Astrocyte of the cerebellum (primary cell): Measurements from ENCODE around the gene TEAD4.

Experiments used
- DNase-seq: peaks from one replicate; pipeline ENCODE4 v3.0.0-alpha.2; 2011; ENCODE audit warnings: low read depth
- H3K4me3 ChIP-seq: 2 replicates; pipeline ENCODE4 v1.5.1; 2011; ENCODE audit warnings: mild to moderate bottlenecking, low read depth, low read length, moderate library complexity
- in situ Hi-C: cut with HindIII; loops from 2 replicates; pipeline ENCODE4 v1.10.0; 2017; ENCODE audit warnings: low sequenced_read_pairs
- TF ChIP-seq, protein P1 (sequence below): IDR thresholded peaks from 2 replicates; pipeline ENCODE4 v1.5.1; 2012; ENCODE audit warnings: low read length, low read depth, moderate library complexity, mild to moderate bottlenecking; ENCODE audit errors: missing control alignments

The TEAD4 gene

DNA sequence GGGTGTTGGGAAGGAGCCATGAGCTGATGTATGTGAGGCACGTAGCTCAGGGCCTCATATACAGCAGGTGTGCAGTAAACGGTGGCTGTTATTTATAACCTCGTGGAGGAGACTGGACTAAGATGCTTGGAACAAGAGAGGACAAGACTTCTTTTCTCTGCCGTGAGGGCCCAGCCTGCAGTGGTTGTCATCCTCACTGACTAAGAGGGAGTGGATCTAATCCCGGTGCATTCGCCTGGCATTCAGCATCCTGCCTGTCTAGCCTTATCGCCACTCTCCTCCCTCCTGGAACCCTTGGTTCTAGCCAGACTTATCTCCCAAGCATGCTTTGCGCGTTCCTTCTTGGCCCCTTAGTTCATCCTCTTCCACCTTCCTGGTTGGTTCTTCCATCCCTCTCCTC is 121.9 kb downstream of the TEAD4 start:
- in situ Hi-C loops, result no loop called here
- TF ChIP-seq, protein P1, sequence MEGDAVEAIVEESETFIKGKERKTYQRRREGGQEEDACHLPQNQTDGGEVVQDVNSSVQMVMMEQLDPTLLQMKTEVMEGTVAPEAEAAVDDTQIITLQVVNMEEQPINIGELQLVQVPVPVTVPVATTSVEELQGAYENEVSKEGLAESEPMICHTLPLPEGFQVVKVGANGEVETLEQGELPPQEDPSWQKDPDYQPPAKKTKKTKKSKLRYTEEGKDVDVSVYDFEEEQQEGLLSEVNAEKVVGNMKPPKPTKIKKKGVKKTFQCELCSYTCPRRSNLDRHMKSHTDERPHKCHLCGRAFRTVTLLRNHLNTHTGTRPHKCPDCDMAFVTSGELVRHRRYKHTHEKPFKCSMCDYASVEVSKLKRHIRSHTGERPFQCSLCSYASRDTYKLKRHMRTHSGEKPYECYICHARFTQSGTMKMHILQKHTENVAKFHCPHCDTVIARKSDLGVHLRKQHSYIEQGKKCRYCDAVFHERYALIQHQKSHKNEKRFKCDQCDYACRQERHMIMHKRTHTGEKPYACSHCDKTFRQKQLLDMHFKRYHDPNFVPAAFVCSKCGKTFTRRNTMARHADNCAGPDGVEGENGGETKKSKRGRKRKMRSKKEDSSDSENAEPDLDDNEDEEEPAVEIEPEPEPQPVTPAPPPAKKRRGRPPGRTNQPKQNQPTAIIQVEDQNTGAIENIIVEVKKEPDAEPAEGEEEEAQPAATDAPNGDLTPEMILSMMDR, result no peak
- no peak overlapping the region for H3K4me3 ChIP-seq
- DNase-seq, result no peak

DNA sequence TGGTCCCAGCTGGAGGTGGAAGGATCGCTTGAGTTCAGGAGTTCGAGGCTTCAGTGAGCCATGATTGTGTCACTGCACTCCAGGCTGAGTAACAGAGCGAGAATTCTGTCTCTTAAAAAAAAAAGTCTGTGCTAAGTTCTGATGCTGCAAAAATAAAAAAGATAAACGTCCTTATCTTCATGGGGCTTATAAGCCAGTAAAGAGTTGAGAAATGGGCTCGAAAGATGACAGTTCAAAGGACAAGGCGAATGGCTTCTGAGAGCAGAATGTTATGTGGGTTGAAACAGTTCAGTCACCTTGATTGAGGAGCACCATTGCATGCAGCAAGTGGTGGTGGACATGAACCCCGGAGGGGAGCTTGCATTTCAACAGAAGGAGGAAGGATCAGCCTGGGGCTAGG is 122.7 kb downstream of the TEAD4 start:
- TF ChIP-seq, protein P1, result no peak
- in situ Hi-C loops, result no loop called here
- no peak overlapping the region for H3K4me3 ChIP-seq
- DNase-seq, result no peak

DNA sequence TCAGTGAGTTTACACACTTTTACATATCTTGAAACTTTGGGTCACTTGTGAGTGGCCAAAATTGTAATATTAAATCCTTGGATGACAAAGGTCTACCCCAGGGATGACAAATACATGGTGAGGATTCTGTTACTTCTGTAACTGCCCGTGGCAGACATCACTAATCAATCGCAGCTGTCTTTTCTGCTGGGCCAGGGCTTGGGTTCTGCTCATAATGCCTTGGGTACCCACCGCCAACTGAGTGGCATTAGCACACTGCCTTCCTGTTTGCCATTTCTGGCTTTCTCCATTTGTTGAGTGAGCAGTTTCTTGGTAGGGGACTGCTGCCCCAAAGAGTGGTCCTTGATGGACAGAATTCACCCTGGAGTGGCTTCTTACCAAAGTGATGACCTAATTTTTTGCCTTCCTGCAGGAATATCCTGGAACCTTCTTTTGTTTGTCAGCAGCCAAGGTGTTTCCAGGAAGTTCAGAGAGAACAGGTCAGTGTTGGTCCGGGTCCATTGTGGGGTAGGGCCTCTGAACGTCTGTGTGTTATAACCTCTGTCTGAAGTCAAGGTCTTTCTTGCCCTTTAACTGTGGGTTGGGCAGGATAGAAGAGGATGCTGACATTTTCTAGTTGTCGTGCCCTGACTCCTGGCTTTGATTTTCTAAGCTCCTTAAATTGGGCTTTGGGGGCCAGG is 124.2 kb downstream of the TEAD4 start:
- no peak for DNase-seq
- in situ Hi-C loops, result no loop called here
- H3K4me3 ChIP-seq, result no peak overlapping the region
- TF ChIP-seq, protein P1, result no peak

DNA sequence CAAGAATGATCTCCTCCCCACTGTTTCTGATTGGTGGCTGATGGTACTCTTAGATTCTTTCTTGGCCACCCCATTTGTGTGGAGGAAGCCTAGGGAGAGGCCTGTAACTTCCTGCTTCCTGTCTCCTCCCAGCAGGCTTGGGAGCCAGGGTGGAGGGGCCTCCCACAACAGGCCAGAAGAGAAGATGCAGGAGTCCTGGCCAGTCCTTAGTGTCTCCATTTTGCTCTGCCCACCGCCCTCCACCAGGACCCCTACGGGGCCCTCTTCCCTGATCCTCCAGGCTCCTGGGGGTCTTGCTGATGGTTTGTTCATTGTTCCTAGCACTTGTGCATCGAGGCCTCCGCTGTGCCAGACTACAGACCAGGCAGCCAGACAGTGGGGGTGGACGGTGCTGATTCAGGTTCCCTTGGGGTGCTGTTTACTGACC is 124.7 kb downstream of the TEAD4 start:
- in situ Hi-C loops, result no loop called here
- TF ChIP-seq, protein P1, result no peak
- no peak overlapping the region for H3K4me3 ChIP-seq
- DNase-seq, result no peak

DNA sequence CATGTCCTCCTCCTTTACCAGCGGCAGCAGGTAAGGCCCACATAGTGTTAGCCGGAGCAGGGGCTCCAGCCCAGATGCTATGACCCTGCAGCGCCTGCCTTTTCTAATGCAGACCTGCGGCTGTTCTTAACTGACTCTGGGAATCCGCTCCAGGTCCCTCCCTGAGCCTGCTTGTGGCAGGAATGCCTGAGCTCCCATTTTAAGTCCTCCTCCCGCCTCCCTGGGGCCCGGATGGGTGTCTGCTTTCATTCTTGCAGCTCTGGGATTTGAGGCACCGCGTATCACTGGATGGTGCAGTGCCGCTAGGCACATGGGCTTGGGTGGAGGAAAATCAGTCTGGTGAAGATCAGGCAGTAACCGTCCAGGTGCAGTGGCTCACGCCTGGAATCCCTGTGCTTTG is 125.5 kb downstream of the TEAD4 start:
- in situ Hi-C loops, result no loop called here
- DNase-seq, result no peak
- TF ChIP-seq, protein P1, result no peak

DNA sequence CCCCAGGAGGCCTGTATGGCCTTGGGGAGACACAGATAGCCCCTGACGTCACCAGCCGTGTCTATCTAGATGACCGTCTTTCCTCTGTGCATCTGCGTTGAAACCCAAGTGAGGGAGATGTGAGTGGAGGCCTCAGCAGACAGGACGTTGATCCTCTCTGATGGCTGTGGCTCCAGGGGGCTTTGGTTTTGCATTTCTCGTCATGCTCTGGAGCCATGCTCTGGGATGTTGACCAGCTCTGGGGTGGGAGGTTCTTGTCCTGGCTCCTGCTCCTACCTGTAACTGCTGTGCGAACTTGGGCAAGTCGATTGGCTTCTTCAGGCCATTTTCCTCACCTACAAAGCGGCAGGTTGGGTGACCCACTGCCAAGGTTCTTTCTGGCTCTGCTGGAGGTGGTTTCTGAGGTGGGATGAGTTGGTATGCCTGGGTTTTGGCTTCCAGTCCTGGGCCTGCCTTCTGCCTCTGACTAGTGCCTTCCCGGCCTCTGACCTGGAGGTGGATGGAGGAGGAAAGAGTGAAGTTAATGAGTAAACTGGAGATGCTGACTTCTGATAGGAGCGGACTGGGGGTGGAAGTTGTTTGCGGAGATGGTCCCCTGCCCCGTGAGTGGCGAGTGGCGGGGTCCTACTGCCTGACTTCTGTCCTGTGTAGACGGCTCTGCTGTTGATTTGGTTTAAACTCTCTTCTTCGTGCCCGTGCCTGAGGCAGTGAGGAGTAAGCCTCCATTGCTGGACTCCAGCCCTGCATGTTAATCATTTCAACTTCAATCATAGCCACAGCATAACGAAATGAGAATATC is 126.3 kb downstream of the TEAD4 start:
- TF ChIP-seq, protein P1, result no peak
- in situ Hi-C loops, result no loop called here
- DNase-seq, result no peak
- H3K4me3 ChIP-seq, result no peak overlapping the region

More for the DNA sequence above, 125.5 kb downstream of the TEAD4 start:
- no peak overlapping the region for H3K4me3 ChIP-seq
